IPS DF 4.7 (cell line): Measurements from ENCODE around the gene EPHA1.

Experiments used
- DNase-seq: peaks from one replicate; pipeline ENCODE4 v3.0.0-alpha.2; 2013; ENCODE audit warnings: low spot score; ENCODE audit errors: extremely low read depth

EPHA1 gene

DNA sequence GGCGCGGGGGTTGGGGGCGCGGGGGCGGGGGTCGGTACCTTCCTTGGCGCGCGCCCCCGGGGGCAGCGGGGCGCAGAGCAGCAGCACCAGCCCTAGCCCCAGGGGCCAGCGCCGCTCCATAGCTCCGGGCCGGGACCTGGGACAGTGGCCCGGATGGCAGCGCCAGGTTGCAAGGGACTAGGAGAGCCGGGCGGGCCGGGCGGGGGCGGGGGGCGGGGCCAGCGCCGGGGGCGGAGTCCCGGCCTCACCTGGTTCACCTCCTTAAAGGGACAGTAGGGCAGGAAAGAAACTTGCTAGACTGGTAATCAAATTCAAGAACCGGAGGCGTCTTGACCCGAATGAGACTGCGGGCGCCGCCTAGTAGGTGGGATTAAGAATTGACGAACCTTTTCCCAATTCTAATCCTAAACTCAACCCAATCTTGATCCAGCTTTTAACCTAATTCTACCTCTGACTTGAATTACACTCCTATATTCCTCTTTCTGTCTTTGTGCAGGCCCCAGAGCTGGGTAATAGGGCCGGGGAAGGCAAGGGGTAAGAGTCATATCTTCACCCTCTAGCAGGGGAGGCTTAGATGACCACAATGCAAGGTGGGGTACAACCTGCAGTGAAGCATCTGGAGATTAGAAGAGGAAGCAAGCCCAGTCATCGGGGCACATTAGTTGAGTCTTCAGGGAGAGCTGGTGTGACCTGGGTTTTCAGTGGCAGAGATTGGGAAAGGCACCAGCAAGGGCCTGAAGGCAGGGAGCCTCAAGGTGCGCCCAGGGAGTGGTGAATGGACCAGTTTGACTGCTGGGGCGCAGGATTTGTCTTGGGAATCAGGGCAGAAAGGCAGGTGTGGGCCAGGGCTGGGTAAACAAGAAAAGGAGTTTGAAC, at the start of gene EPHA1:
EPHA1 (minus strand) TSS at position 171 of the 876 bp plus-strand sequence; CDS start at position 120, 51 bp downstream.
- no peak for DNase-seq

DNA sequence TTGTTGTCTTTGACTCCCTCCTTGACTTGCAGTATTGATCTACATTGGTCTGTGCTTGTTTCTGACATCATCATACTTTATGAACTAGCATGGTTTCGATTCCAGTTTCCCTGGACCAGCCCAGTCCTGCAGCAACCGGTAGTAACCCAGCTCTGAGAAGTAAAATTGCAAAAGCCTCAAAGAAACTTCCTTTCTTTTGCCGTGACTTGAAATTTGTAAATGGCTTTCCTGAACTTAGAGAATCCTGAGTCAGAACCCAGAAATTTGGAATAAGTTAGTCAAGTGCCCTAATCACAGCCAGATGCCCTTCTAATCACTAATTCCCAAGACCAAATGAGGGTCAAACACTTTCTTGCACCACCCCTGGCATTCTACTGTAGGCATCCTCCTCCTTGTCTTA, 49.6 kb upstream of the EPHA1 start:
- no peak for DNase-seq

DNA sequence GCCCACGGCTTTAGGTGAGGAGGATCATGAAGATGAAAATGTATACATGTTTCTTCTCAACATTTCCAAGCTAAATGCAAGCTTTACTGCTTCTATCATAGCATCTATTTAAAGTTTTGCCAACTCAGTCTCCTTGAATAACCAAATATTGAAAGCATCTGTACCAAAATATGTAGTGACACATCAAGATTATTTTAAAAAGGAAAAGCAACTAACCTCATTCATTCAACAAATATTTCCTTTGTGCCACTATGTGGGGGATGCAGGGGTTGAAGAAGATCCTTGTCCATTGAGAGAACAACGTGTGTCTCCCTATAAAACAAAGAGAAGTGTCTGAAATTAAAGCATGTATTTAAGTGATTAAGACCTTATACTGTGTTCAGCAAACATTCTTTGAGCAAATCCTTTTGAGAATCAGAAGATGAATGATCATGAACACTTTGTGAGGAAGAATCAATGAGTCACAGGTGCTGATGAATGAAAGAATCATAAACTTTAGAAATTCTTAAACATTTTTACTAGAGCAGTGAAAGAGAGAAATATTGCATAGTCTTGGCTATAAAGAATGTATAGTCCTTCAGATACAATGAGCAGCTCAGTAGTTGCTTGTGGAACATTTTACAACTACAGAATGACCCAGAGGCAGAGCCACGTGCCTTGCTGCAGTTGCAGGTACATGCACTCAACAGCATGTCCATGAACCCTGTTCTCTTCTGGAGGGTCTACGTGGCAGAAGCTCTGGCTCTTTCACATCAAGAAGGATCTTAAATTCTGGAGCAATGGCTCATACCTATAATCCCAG, 48.5 kb upstream of the EPHA1 start:
- no peak for DNase-seq

DNA sequence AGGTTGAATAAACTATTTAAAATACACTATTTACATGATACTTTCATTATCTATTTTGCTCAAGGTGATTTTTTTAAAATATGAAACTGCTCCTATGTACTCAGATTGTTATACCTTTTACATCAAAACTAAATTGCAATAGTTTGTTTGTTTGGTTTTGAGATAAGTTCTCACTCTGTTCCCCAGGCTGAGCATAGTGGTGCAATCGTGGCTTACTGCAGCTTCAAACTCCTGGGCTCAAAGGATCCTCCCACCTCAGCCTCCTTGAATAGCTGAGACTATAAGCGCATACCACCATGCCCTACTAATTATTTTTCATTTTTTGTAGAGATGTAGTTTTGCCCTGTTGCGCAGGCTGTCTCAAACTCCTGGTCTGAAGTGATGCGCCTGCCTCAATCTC, 47.3 kb upstream of the EPHA1 start:
- no peak for DNase-seq

DNA sequence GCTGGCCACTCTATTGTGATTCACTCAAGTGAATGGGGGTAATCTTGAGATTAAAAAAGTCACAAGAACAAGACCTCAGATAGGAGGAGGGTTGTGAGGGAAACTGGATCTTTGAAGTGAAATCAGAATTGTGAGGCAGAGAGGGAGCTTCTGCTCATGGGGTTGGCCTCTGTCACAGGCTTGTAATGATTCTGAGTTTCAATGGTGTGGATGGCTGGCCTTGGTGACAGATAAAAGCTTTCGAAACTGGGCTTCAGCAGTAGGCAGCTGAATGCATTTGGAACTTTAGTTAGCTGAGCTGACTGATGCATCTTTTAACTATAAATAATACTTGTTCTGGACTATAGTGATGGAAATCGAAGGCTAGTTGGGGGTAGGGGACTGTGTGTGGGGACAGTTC, 46.8 kb upstream of the EPHA1 start:
- no peak for DNase-seq

DNA sequence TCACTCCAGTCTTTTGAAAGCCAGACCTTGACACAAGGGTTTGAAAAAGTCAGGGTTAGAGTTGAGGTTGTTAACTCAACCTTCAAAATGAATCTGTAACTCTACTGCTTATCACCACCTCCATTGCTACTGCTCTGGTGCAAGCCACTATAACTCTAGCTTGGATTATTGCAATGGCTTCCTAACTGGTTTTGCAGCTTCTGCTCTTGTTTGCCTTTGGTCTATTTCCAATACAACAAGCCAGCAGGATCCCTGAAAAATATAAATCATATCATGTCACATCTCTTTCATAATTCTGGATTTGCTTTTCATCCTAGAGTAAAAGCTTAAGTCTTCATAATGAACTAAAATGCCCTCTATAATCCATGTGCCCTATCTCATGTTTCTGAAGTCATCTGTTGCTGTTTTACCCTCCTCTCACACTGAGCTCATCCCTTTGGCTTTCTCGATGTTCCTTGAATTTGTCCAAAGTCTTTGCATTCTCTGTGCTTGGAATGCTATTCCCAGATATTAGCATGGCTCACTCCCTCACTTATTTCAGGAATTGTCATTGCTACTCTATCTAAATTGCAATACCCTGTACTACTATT, 45.5 kb upstream of the EPHA1 start:
- DNase-seq: no peak

DNA sequence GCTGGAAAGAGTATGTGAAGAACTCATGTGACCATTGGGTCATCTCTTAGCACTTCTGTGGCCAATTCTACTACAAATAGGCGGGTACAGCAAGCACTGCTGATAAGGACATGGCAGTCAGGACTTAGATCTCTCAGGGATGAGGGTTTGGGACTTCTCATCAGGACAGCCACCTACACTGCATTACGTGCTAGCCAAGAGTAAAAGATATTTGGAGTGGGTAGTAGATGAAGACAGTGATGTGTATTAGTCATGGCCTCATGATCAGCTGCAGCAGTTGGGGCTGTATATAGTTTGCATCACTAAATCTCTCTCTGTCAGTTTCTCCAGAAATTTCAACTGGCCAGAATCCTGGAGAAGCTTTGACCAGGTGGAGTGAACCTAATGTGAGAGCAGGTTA, 43.8 kb upstream of the EPHA1 start:
- no peak for DNase-seq

DNA sequence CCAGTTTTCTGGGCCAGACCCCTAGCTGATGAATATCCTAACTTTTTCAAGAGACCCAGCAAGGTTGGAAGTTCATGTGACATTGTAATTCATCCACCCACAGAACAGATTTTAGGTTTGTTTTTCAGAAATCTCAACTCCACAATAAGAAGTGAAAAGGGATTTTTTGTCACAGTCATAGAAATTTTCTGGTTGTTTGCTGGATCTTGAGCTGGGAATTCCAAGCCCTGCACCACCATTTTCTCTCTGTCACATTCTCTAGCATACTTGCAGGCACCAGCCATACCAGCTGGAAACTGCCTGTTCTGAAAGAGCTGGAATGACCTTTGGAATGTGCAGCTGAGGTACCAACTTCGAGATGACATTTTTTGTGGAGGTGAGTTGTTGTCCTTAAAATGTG, 43.1 kb upstream of the EPHA1 start:
- DNase-seq: no peak

DNA sequence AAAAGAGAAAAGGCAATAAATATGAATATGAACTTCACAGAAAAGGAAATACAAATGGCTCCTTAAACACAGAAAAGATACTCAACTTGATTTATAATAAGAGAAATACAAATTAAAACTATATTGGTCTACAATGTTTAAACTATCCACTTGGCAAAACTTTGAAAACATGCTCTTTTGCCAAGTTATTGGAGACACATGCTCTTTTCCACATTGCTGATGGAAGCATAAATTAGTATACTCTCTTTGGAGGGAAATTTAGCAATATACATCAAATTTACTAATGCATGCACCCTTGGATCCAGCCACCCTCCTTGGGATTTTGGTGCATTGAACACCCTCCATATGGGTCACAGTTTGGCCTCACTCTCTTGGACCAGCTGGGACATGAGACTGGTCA, 42.5 kb upstream of the EPHA1 start:
- DNase-seq: no peak

DNA sequence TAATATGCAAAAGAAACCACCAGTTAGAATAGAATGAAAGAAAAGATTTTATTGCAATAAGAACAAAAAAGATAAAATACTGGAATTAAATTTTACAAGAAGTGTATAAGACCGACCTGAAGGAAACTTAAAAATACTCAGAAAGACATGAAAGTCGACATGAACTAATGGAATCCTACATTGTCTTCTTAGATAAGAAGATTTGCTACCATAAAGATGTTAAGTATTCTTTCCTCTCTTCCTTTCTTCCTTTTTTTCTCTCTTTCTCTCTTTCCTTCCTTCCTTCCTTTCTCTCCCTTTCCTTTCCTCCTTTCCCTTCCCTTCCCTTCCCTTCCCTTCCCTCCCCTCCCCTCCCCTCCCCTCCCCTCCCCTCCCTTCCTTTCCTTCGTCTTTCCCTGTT, 41.1 kb upstream of the EPHA1 start:
- no peak for DNase-seq

DNA sequence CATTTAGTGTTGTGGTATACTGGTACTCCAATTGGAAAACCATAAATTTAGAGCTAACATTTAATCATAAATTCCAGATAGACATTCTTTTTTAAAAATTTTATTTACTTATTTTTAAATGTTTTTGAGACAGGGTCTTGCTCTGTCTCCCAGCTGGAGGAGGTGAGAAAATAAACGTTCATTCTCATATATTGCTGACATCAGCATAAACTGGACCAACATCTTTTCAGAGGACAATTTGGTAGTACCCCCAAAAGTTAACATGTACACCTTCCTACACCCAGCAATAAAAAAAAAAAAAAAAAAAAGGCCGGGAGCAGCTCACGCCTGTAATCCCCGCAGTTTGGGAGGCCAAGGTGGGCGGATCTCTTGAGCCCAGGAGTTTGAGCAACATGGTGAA, 39.8 kb upstream of the EPHA1 start:
- DNase-seq: no peak

DNA sequence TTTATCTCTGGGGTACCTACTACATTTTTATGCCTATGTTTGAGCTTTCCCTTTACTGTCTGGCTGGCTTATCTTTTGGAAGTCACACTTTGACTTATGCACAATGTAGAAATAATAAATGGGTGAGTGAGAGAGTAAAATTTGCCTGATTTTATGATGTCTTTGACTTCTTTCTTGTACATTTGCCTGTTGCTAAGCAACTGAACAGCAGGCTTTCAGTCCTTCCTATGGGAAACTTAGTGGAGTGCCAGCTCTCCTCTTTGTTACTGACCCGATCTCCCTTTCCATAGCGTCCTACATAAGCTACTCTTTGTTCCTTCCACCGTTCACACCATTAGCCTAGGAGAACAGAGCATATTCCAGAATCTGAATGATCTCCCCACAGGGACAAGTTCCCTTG, 38.8 kb upstream of the EPHA1 start:
- DNase-seq: no peak

DNA sequence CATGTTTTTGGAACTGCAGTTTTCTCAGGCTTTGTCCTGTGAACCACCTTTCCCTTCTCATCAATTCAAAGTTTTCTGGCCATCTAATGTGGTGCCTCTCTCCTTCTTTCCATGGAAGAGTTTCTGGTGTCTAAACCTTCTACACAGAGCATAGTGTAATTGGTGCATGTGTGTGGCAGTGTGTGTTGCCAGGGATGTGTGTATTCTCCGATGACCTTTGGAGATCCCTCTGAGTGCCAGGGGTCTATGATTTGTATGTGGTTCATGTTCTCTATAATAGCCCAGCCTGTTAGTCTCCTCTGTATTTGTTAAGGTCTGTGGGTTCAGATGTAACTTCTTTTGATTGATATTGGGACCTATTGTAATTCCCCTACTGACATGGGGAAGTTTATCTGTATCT, 36.1 kb upstream of the EPHA1 start:
- DNase-seq: no peak

DNA sequence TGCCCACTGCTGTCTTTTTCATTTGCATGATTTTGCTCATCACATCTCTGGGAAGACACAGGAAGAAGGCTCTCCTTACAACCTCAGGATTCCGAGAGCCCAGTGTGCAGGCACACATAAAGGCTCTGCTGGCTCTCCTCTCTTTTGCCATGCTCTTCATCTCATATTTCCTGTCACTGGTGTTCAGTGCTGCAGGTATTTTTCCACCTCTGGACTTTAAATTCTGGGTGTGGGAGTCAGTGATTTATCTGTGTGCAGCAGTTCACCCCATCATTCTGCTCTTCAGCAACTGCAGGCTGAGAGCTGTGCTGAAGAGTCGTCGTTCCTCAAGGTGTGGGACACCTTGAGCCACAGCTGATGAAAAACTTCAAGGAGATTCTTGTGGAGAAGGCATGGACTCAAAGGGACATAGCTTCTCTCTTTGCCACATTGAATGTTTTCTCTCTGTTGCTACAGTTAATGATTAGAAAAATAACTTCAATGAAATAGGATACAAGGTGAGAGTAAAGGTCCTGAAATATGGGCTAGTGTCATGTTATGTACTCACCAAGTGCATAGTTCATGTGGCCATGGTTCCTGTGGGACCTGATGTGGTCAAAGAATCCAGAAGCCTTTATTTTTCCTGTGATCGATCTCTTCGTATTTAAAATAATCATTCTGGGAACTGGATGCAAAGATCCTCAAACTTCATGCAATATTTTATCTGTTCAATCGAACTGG, 35.6 kb upstream of the EPHA1 start:
- no peak for DNase-seq

DNA sequence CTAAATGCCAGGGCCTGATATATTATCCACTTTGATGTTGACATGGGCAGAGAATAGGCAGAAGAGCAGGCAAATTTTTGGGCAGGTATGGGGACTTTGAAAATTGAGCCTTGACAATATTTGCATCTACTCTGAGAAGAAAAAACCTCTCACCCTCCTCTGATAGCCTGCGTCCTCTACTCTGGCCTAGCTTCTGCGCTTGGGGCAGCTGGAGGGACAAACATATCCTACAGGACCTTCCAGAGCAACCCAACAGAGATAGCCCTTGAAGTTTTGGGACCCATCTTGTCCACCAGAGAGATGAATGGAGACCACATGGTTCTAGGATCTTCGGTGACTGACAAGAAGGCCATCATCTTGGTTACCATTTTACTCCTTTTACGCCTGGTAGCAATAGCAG, 34.5 kb upstream of the EPHA1 start, which contains the start of gene TAS2R60:
TAS2R60 (plus strand) TSS at position 301 of the 400 bp plus-strand sequence; CDS start at position 301, 0 bp downstream.
- DNase-seq: no peak

DNA sequence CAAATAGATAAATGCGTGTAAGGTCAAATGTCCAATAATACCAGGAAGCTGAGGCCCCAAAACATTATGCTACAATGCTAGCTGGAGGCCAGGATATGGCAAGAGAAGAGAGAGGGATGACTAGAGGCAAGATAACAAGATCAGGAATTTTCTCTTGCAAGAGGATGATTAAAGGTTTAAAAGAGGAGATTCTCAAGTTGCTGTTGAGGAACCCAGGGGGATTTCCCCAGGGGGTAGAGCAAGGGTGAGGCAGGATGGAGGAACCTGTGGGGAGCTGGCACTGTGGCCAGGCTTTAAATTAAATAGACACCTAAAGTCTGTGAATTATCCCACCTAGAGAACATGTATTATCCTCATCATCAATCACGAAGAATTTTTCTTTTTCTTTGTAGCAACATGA, 31.2 kb upstream of the EPHA1 start:
- DNase-seq: no peak

DNA sequence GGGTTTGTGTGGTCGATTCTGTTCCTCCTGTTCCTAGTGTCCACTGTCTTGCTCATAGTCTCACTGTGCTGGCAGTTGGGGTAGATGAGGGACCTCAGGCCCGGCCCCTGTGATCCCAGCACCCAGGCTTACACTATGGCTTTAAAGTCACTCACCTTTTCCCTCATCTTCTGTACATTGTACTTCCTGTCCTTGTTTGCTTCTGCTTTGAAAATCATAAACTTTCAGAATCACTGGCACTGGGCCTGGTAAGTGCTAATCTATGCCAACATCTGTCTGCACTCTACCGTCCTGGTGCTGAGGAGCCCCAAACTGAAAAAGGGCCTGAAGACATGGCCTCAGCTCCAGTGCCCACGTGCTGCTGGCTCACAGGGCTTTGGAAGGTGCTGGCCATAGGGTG, 28.9 kb upstream of the EPHA1 start:
- no peak for DNase-seq

DNA sequence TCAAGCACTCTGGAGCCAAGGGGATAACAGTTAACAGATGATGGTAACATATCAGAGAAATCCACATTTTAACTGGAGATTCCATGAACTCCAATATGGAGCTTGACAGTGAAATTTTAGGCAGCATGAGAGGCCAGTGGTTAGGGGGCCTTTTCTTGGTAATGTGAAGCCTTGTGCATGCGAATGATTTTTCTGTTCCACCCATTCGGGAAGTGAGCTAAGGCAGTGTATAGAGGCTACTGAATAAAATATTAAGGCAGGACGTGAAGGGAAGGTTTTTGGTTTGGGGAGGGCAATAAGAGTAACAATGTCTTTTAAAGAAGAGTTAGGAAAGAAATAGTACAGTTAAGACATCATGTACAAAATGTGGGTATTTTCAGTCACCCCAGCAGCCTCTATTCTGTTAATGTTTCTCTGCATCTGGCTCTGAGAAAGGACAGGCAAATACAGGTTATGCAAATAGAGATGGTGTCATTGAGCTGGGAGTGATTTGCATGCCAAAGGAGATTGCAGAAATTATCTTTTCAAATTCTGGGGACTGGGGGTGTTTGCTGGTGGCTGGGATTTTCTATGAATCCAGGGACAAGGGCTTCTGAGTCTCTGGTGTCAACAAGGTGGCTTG, 27.8 kb upstream of the EPHA1 start:
- DNase-seq: no peak

DNA sequence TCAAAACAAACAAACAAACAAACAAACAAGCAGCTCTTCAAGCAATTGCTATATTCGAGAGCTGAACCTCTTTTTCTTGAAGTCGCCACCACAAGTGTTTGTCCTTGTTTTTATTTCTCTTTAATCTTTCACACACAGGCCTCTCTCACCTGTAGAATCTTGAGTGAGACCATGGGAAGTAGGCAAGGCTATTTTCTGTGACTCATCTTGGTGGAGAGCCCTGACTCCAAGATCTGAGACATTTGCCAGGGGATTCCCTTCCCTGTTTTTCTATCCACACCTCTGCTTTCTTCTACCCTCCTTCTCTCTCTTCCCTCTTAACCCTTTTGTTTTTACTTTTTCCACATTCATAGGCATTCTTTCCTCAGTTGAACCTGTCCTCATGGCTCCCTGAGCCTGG, 26.6 kb upstream of the EPHA1 start:
- DNase-seq: no peak

DNA sequence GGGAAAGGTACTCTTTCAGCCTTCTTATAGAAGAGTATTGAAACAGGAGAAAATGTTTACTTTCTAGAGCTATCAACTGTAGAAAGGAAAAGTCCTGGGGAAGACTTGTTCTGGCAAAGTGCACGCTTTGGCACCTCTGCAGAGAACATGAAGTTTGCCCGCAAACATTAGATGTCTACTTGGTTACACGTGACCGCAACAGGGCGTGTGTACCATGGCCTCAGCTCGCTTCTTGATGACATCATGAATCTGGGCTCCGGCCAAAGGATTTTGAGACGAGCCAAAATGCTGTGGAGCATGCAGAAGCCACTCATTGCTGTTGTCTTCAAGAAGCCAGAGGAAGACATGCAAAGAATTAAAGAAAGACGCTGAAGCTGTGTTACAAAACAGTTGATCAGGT, 26.0 kb upstream of the EPHA1 start:
- no peak for DNase-seq

DNA sequence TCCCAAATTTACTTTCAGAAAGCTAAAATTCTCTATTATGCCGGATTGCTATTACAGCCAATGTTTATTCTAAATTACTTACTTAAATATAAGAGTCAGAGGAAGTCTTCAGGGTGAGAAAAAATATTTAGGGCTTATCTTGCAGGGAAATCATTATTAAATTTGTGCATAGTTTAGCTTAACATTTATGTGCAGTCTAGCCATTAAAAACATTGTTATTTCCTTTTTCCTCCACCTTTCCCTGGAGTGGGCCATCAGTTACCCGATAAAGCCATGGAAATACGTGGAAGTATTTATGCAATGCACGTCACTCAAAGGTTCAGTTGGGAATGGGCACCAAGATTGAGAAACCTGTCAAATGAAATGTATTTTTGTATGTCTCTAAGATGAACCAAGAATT, 25.1 kb upstream of the EPHA1 start:
- no peak for DNase-seq
